Measurements from ENCODE around the gene ITGAD. TPM values are rescaled to one million over a fixed set of nuclear protein-coding genes. Genes with fewer than 3 reads are reported as not detected.

ITGAD gene
- total RNA-seq, 1 experiment from 2014 or later, result not detected

DNA sequence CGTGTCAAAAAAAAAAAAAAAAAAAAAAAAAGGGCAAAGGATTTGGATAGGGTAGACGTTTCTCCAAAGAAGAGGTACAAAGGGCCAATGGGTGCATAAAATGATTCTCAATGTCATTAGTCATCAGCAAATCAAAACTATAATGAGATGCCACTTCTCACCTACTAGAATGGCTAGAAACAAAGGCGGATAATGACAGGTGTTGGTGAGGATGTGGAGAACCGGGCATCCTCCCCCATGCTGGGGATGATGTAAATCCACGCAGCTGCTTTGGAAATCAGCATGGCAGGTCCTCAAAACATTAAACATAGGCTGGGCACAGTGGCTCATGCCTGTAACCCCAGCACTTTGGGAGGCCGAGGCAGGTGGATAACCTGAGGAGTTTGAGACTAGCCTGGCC is 28.7 kb upstream of the ITGAD start:
- ATAC-seq, result no peak
- H3K27ac Mint-ChIP-seq, result no peak overlapping the region
- no peaks in the 10 kb centered on the region for H3K36me3 Mint-ChIP-seq
- H3K27me3 Mint-ChIP-seq (ENCODE audit: low read depth), result peaks cover 4% of the 10 kb centered on the region; the same call in 1 of the 2 replicates
- TF ChIP-seq, protein P1, sequence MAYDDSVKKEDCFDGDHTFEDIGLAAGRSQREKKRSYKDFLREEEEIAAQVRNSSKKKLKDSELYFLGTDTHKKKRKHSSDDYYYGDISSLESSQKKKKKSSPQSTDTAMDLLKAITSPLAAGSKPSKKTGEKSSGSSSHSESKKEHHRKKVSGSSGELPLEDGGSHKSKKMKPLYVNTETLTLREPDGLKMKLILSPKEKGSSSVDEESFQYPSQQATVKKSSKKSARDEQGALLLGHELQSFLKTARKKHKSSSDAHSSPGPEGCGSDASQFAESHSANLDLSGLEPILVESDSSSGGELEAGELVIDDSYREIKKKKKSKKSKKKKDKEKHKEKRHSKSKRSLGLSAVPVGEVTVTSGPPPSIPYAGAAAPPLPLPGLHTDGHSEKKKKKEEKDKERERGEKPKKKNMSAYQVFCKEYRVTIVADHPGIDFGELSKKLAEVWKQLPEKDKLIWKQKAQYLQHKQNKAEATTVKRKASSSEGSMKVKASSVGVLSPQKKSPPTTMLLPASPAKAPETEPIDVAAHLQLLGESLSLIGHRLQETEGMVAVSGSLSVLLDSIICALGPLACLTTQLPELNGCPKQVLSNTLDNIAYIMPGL (CRISPR knock-in tag; IDR thresholded peaks at IDR 0.05), result no peak
- TF ChIP-seq SOX15 (CRISPR knock-in tag; IDR thresholded peaks at IDR 0.05) (no peak), ATF1 (CRISPR knock-in tag; IDR thresholded peaks at IDR 0.05) (no peak), JUN (CRISPR knock-in tag; IDR thresholded peaks at IDR 0.05) (no peak), ZNF263 (CRISPR knock-in tag; IDR thresholded peaks at IDR 0.05; ENCODE audit: low read depth) (no peak), FOXJ3 (CRISPR knock-in tag; IDR thresholded peaks at IDR 0.05; ENCODE audit: borderline replicate concordance) (no peak), RORB (CRISPR knock-in tag; IDR thresholded peaks at IDR 0.05) (no peak), RELA (CRISPR knock-in tag; IDR thresholded peaks at IDR 0.05; ENCODE audit: borderline replicate concordance) (no peak), GRHL2 (CRISPR knock-in tag; IDR thresholded peaks at IDR 0.05; ENCODE audit: insufficient replicate concordance, severe bottlenecking) (no peak)
- TF ChIP-seq, protein P2, sequence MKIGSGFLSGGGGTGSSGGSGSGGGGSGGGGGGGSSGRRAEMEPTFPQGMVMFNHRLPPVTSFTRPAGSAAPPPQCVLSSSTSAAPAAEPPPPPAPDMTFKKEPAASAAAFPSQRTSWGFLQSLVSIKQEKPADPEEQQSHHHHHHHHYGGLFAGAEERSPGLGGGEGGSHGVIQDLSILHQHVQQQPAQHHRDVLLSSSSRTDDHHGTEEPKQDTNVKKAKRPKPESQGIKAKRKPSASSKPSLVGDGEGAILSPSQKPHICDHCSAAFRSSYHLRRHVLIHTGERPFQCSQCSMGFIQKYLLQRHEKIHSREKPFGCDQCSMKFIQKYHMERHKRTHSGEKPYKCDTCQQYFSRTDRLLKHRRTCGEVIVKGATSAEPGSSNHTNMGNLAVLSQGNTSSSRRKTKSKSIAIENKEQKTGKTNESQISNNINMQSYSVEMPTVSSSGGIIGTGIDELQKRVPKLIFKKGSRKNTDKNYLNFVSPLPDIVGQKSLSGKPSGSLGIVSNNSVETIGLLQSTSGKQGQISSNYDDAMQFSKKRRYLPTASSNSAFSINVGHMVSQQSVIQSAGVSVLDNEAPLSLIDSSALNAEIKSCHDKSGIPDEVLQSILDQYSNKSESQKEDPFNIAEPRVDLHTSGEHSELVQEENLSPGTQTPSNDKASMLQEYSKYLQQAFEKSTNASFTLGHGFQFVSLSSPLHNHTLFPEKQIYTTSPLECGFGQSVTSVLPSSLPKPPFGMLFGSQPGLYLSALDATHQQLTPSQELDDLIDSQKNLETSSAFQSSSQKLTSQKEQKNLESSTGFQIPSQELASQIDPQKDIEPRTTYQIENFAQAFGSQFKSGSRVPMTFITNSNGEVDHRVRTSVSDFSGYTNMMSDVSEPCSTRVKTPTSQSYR (CRISPR knock-in tag; IDR thresholded peaks at IDR 0.05), result no peak
- TF ChIP-seq, protein P3, sequence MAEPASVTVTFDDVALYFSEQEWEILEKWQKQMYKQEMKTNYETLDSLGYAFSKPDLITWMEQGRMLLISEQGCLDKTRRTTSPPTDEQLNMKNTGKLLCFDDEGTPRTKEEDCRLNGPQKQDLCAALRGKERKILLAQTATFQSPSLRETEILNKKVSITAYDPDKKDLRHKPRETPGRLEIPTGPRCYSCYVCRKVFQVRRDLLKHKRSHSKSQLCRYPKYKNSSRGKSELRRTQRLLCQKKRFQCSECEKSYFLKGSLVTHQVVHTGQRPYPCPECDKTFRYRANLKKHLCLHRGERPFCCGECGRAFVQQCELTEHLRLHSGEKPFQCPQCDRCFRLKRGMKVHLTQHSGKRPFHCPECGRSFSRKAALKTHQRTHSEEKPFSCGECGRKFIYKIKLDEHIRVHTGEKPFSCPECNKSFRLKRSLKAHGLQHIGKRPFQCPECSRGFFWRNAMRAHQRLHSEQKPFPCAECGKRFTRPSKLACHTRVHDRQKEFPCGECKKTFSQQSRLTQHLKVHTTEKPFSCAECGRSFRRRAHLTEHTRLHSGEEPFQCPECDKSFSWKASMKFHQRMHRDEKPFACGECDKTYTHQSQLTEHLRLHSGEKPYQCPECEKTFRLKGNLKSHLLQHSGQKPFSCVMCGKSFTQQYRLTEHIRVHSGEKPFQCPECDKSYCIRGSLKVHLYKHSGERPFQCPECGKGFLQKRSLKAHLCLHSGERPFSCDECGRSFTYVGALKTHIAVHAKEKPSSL (CRISPR knock-in tag; conservative IDR thresholded peaks at IDR 0.05), result no peak
- TF ChIP-seq, protein P4, sequence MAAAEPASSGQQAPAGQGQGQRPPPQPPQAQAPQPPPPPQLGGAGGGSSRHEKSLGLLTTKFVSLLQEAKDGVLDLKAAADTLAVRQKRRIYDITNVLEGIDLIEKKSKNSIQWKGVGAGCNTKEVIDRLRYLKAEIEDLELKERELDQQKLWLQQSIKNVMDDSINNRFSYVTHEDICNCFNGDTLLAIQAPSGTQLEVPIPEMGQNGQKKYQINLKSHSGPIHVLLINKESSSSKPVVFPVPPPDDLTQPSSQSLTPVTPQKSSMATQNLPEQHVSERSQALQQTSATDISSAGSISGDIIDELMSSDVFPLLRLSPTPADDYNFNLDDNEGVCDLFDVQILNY (CRISPR knock-in tag; IDR thresholded peaks at IDR 0.05), result no peak
- TF ChIP-seq, protein P5, sequence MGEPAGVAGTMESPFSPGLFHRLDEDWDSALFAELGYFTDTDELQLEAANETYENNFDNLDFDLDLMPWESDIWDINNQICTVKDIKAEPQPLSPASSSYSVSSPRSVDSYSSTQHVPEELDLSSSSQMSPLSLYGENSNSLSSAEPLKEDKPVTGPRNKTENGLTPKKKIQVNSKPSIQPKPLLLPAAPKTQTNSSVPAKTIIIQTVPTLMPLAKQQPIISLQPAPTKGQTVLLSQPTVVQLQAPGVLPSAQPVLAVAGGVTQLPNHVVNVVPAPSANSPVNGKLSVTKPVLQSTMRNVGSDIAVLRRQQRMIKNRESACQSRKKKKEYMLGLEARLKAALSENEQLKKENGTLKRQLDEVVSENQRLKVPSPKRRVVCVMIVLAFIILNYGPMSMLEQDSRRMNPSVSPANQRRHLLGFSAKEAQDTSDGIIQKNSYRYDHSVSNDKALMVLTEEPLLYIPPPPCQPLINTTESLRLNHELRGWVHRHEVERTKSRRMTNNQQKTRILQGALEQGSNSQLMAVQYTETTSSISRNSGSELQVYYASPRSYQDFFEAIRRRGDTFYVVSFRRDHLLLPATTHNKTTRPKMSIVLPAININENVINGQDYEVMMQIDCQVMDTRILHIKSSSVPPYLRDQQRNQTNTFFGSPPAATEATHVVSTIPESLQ (CRISPR knock-in tag; IDR thresholded peaks at IDR 0.05), result no peak
- CTCF ChIA-PET, result interaction anchor here (0.6 to 1.3 kb wide), 2 partner anchors 18 to 162 kb away, joined by 4 to 5 read pairs; no protein-coding TSS in a partner anchor
- DNase-seq (ENCODE audit: low spot score), result no peak
- H3K9me3 Mint-ChIP-seq, result peaks cover 5% of the 10 kb centered on the region
- no peak overlapping the region for H3K4me3 Mint-ChIP-seq
- POLR2A ChIA-PET, result no interaction called here
- no peaks in the 10 kb centered on the region for H3K4me1 Mint-ChIP-seq

DNA sequence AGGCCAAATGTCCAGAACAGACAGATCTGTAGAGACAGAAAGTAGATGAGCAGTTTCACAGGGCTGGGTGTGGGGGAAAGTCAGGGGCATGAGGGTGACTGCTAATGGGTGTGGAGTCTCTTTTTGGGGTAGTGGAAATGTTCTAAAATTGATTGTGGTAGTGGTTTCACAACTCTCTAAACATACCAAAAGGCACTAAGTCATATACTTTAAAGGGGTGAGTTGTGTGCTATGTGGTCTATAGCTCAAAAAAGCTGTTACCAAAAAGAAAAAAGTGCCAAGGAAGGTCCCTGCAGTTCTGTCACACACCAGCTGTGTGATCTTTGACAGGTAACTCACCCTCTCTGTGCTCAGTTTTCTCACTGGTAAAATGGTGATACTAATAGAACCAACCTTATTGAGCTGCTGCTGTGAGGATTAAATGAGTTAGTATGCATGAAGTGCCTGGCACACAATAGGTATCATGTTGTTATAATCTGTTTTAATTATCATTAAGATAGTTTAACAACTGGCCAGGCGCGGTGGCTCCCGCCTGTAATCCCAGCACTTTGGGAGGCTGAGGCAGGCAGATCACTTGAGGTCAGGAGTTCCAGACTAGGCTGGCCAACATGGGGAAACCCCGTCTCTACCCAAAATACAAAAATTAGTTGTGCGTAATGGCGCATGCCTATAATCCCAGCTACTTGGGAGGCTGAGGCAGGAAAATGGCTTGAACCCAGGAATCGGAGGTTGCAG is 27.8 kb upstream of the ITGAD start:
- CTCF ChIA-PET, result interaction anchor here (1.3 kb wide), 1 partner anchor 17 kb away, joined by 4 read pairs; no protein-coding TSS in a partner anchor
- H3K27me3 Mint-ChIP-seq (ENCODE audit: low read depth), result peaks cover 4% of the 10 kb centered on the region; the same call in 1 of the 2 replicates
- TF ChIP-seq, protein P6, sequence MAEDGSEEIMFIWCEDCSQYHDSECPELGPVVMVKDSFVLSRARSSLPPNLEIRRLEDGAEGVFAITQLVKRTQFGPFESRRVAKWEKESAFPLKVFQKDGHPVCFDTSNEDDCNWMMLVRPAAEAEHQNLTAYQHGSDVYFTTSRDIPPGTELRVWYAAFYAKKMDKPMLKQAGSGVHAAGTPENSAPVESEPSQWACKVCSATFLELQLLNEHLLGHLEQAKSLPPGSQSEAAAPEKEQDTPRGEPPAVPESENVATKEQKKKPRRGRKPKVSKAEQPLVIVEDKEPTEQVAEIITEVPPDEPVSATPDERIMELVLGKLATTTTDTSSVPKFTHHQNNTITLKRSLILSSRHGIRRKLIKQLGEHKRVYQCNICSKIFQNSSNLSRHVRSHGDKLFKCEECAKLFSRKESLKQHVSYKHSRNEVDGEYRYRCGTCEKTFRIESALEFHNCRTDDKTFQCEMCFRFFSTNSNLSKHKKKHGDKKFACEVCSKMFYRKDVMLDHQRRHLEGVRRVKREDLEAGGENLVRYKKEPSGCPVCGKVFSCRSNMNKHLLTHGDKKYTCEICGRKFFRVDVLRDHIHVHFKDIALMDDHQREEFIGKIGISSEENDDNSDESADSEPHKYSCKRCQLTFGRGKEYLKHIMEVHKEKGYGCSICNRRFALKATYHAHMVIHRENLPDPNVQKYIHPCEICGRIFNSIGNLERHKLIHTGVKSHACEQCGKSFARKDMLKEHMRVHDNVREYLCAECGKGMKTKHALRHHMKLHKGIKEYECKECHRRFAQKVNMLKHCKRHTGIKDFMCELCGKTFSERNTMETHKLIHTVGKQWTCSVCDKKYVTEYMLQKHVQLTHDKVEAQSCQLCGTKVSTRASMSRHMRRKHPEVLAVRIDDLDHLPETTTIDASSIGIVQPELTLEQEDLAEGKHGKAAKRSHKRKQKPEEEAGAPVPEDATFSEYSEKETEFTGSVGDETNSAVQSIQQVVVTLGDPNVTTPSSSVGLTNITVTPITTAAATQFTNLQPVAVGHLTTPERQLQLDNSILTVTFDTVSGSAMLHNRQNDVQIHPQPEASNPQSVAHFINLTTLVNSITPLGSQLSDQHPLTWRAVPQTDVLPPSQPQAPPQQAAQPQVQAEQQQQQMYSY (CRISPR knock-in tag; IDR thresholded peaks at IDR 0.05), result no peak
- TF ChIP-seq, protein P7, sequence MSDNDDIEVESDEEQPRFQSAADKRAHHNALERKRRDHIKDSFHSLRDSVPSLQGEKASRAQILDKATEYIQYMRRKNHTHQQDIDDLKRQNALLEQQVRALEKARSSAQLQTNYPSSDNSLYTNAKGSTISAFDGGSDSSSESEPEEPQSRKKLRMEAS (CRISPR knock-in tag; IDR thresholded peaks at IDR 0.05), result no peak
- TF ChIP-seq, protein P8, sequence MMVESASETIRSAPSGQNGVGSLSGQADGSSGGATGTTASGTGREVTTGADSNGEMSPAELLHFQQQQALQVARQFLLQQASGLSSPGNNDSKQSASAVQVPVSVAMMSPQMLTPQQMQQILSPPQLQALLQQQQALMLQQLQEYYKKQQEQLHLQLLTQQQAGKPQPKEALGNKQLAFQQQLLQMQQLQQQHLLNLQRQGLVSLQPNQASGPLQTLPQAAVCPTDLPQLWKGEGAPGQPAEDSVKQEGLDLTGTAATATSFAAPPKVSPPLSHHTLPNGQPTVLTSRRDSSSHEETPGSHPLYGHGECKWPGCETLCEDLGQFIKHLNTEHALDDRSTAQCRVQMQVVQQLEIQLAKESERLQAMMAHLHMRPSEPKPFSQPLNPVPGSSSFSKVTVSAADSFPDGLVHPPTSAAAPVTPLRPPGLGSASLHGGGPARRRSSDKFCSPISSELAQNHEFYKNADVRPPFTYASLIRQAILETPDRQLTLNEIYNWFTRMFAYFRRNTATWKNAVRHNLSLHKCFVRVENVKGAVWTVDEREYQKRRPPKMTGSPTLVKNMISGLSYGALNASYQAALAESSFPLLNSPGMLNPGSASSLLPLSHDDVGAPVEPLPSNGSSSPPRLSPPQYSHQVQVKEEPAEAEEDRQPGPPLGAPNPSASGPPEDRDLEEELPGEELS (CRISPR knock-in tag; IDR thresholded peaks at IDR 0.05), result no peak
- no peak for TF ChIP-seq FOXK1 (CRISPR knock-in tag; IDR thresholded peaks at IDR 0.05)
- peaks cover 5% of the 10 kb centered on the region for H3K9me3 Mint-ChIP-seq
- H3K27ac Mint-ChIP-seq, result no peak overlapping the region
- H3K36me3 Mint-ChIP-seq, result no peaks in the 10 kb centered on the region
- no peak for ATAC-seq
- no peak for DNase-seq (ENCODE audit: low spot score)
- H3K4me1 Mint-ChIP-seq, result no peaks in the 10 kb centered on the region
- POLR2A ChIA-PET, result no interaction called here
- no peak overlapping the region for H3K4me3 Mint-ChIP-seq
